ENCODE data around the gene AFF3. TPM values are rescaled to one million over a fixed set of nuclear protein-coding genes. Genes with fewer than 3 reads are reported as not detected.

AFF3 gene
- total and polyA plus RNA-seq, 2 of the 8 experiments (the other 6 are each of a cell fraction or from before 2014, with no cell fraction given), result 0.27 to 3.0 TPM

GRCh38 chr2:99707592-99707991 lies 434.8 kb downstream of the AFF3 start (continued):
- no peak for TF ChIP-seq GTF2F1 (IDR thresholded peaks at IDR 0.05; ENCODE audit: borderline replicate concordance, low read depth, low read length)
- no peak for TF ChIP-seq EZH2 (IDR thresholded peaks at IDR 0.05; ENCODE audit: low read depth, low read length, severe bottlenecking)
- no peak for TF ChIP-seq BCL11A (IDR thresholded peaks at IDR 0.05; ENCODE audit: low read depth in 2 of 2, low read length in 2 of 2)
